ENCODE results near the gene ADGRD1.

- TF ChIP-seq POLR2AphosphoS5 (IDR thresholded peaks at IDR 0.05; ENCODE audit: low read depth, low read length) (no peak), SIN3A (IDR thresholded peaks at IDR 0.05; ENCODE audit: borderline replicate concordance, insufficient read depth, low read length) (no peak), FOXP2 (optimal IDR thresholded peaks at IDR 0.05; ENCODE audit: borderline replicate concordance, extremely low read depth, extremely low read length, insufficient read depth) (no peak), TAF1 (IDR thresholded peaks at IDR 0.05; ENCODE audit: borderline replicate concordance, insufficient read depth, low read length) (no peak)
- TF ChIP-seq, protein P1, sequence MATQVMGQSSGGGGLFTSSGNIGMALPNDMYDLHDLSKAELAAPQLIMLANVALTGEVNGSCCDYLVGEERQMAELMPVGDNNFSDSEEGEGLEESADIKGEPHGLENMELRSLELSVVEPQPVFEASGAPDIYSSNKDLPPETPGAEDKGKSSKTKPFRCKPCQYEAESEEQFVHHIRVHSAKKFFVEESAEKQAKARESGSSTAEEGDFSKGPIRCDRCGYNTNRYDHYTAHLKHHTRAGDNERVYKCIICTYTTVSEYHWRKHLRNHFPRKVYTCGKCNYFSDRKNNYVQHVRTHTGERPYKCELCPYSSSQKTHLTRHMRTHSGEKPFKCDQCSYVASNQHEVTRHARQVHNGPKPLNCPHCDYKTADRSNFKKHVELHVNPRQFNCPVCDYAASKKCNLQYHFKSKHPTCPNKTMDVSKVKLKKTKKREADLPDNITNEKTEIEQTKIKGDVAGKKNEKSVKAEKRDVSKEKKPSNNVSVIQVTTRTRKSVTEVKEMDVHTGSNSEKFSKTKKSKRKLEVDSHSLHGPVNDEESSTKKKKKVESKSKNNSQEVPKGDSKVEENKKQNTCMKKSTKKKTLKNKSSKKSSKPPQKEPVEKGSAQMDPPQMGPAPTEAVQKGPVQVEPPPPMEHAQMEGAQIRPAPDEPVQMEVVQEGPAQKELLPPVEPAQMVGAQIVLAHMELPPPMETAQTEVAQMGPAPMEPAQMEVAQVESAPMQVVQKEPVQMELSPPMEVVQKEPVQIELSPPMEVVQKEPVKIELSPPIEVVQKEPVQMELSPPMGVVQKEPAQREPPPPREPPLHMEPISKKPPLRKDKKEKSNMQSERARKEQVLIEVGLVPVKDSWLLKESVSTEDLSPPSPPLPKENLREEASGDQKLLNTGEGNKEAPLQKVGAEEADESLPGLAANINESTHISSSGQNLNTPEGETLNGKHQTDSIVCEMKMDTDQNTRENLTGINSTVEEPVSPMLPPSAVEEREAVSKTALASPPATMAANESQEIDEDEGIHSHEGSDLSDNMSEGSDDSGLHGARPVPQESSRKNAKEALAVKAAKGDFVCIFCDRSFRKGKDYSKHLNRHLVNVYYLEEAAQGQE (IDR thresholded peaks at IDR 0.05; ENCODE audit: insufficient read depth in 1 of 2, low read depth in 2 of 2, low read length in 2 of 2), result no peak
These were observed 30.7 kb downstream of the ADGRD1 start for GRCh38 chr12:130984183-130985058.

Measured in PFSK-1 (cell line).